GM18861 (cell line): Measurements from ENCODE around the gene ZFP57.

ENCODE experiments used
- ATAC-seq: cut with Tn5 transposase; IDR thresholded peaks from one replicate; pipeline ENCODE4 v1.9.1; 2021; ENCODE audit not compliant: unreplicated experiment

The ZFP57 gene

DNA sequence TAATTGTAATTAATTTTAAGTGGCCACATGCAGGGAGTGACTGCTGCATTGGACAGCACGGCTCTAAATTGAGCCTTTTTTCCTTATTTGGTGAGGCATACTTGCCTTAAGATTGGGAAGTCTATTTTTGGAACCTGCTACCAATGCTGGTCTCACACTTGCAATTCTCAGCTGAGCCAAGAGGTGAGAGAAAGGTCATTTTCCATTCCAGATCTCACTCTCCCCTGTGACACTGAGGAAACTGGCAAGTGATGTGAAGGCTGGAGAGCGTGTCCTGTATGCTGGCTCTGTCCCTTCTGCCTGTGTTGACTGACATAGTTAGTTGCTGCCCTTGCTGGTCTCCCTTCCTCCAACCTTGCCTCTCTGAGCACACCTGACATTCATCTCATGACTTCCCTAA is 24.8 kb downstream of the ZFP57 start:
- no peak for ATAC-seq

DNA sequence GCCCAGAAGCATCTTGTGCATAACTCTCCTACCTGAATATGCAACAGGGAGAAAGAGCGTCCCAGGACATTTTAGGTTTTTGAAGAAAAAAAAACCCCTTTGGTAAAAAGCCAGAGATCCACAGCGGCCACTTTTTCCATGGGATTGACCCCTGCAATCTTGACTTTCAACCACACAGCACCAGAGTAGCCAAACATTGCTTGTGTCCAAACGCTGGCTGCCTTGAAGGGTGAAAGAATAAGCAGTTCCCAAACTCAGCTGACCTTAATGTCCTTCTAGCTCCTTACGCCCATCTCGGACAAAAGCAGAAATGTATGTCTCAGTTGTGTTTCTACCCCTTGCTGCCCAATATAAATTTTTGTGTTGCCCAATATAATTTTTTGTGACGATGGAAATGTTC is 25.3 kb downstream of the ZFP57 start:
- no peak for ATAC-seq

- no peak for ATAC-seq
Measured at GRCh38 chr6:29653452-29654038, 27.4 kb downstream of the ZFP57 start.

GRCh38 chr6:29652198-29652584 is 28.8 kb downstream of the ZFP57 start:
- ATAC-seq = no peak

DNA sequence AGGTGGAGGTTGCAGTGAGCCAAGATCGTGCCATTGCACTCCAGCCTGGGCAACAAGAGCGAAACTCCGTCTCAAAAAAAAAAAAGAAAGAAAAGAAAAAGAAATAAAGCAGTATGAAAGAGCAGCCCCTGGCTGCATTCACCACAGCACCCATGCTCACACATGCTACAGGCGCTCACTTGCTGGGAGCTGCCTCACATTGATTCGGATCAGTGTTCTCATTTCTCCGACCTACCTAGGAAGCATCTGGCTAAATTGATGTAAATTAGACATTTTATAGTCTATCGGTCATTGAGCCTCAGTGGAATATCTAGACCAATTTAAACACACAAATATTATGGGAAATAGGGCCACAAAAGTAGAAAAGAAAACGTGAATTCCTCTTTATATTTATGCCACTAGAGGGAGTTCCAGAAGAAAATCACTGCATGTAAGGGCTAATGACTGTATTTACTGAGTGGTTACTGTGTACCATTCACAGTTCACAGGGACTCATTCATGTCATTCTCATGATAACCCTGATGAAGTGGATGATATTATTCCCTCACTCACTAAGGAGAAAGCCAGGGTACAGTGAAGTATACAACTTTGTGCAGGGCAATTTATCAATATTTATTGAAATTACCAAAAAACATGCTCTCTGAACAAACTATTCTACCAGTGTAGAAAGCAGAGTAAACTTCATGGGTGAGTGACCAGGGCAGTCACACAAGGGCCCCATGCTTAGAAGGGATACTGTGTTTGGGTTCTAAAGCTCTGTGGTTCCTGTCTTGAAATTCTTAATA is 29.3 kb downstream of the ZFP57 start:
- no peak for ATAC-seq

GRCh38 chr6:29649701-29650673 is 31.0 kb downstream of the ZFP57 start:
- ATAC-seq = peak; percentile 86

DNA sequence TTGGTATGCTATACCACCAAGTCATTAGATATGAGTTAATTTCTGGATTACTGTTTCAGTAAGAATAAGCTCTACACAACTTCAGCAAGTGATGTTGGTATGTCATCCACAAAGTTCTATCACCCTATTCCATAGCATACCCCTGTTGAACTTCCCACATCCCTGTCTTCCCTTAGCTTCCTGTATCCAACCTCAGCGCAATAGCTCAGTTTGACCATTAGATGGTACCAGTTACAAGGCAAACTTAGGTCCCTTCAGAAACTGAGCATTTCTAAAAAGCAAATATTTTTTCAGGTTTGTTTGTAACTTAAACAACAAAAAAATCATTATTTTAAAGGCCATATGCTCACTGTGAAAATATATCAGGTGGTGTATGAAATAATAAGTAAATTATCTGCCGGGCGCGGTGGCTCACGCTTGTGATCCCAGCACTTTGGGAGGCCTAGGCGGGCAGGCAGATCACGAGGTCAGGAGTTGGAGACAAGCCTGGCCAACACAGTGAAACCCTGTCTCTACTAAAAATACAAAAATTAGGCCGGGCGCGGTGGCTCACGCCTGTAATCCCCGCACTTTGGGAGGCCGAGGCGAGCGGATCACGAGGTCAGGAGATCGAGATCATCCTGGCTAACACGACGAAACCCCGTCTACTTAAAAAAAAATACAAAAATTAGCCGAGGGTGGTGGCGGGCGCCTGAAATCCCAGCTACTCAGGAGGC is 32.9 kb downstream of the ZFP57 start:
- ATAC-seq = no peak

DNA sequence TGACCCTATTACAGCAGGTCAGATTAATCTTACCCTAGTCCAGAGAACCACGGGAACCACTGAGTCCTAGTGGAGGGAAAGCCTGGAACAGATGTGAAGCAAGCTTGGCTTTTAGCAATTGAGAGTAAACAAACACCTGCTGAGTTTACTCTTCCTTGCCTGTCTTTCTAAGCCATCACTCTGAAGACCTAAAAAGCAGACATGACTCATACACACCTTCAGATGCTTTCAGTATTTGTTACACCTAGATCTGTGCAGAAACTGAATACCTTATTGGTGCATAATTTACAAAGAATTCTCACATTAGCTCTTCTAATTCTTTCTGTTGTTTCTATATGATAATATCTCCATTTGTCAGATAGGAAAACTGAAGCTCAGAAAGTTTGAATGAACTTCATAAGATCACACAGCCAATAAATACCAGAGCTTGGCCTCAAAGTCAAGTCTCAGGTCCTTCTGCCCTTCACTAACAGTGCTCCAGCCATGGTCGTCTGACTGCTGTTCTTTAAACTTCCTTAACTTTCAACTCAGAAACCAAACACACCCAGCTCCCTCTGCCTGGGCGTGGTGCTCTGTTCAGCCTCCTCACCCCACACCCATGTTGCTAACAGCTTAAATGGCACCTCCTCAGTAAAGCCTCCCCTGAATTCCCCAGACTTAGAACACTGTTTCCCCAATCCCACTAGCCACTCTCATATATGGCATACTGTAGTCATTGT is 39.4 kb downstream of the ZFP57 start:
- ATAC-seq = no peak

DNA sequence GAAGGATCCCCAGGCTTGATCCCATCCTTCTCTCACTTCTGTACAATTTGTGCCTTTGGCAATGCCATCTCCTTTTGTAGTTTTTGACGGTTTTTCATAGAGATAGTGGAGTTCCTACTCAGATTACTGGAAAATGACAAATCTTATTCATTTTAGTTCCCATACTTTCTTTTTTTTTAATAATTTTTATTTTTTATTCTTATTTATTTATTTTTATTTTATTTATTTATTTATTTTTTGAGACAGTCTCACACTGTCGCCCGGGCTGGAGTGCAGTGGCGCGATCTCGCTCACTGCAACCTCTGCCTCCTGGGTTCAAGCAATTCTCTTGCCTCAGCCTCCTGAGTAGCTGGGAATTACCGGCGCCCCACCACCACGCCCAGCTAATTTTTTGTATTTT is 43.7 kb downstream of the ZFP57 start:
- ATAC-seq = no peak

GRCh38 chr6:29633534-29633905 is 47.4 kb downstream of the ZFP57 start:
- no peak for ATAC-seq

DNA sequence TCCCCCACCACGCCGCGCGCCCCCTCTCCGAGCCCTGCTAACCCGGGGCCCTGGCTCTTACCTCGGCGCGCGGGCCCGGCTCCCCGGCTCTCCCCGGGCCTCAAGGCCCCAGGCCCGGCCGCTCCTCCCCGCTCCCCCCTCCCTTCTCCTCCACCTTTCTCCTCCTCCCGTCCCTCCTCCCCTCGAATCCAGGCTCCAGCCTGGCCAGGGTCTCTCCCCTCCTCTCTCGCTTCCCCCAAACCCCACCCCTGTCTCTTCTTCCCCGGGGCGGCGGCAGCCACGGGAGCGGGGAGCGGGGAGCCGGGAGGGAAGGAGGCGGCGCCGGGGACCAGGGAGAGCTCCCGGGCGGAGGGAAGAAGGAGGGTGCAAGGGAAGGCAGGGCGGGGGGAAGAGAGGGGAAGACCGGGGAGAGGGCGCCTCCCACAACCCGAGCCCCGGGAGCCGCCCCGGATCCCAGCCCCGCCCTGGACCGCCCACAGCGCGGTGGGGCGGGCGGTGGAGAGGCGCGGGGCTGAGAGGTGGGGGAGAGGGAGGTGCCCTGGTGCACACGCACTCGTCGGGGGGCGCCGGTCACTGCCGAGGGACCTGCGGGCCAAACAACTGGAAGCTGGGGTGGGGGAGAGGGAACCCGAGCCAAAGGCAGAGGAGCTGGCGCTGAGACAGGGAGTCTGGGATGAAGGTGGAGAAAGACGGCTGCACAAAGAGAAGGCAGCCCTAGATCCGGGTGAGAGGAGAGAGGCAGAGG is 48.0 kb downstream of the ZFP57 start, which contains the start of gene GABBR1:
Gene GABBR1 (minus strand): TSS at position 395 of the 745 bp plus-strand sequence. CDS start 798 bp downstream, outside the sequence.
- no peak for ATAC-seq

DNA sequence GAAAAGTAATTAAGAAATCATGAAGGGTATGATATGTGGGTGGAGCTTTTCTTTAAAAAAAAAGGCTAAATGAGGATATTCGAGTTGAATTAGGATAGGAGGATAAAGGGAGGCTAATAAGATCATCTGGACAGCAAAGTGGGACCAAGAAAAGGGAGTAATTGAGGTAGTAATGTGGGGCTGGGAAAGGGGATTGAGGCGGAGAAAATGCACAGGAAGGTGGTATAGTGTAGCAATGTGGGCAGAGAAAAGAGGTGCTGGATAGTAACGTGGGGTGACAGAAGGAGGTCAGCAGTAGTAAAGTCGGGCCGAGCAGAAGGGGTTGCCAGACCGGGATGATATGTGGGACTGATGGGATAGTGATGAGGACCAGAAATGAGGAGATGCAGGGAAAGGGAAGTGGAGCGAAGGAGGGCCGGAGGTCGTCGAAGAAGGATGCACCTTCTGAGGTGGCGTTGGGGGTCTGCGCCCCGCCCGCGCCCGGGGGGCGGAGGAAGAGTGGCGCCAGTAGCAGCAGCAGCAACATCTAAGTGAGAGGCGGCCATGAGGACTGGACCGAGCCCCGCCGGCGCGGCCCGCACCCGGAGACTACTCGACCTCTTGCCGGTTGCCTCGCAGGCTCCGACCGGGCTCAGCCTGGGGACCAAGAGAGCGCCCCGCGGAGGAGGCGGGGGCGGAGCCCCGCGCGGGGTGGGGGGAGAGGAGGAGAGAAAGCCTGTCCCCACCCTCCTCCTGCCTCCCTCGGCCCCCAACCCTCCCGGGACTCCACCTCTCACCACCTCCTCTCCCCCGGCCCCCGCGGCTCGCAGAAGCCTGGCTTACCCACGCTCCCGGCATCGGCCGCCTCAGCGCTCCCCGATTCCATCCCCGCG is 48.9 kb downstream of the ZFP57 start:
- ATAC-seq = no peak

DNA sequence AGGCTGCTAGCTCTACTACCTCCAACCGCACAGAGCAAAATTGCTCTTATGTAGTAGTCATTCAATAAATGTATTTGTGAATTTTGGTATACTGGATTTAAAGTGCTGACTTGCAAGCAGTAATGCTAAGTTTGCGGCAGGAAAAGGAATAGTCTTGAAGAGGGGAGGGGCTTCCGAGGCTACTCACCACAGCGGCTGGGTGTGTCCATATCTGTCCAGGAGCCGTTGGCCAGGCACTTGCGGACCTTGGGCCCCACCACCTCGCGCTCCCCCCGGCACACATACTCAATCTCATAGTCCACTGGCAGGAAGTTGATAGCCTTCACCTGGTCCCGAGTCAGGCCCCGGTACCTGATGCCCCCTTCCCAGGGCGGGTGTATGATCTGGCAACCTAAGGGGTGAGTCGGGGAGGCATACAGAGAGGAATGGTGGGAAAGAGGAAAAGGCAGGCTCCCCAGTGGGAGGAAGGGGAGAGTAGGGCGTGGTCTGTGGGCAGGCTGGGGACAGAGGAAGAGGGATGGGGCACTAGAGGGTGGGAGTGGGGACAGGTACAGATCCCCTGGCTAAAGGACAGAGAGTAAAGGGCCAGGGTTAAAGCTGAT is 49.6 kb downstream of the ZFP57 start:
- ATAC-seq = no peak

GRCh38 chr6:29630315-29630714 is 50.6 kb downstream of the ZFP57 start:
- no peak for ATAC-seq

GRCh38 chr6:29629571-29629970 is 51.4 kb downstream of the ZFP57 start:
- no peak for ATAC-seq

- ATAC-seq = no peak
Measured at GRCh38 chr6:29628419-29629281, 52.3 kb downstream of the ZFP57 start.

- ATAC-seq = no peak
Measured at GRCh38 chr6:29627755-29628418, 53.1 kb downstream of the ZFP57 start.
